Mesodermal cell (in vitro differentiated cells): ENCODE measurements around the gene CCL21. TPM values are rescaled to one million over a fixed set of nuclear protein-coding genes. Genes with fewer than 3 reads are reported as not detected.
"Not testable (repeated sequence)": the region's sequence is repeated elsewhere in the genome, so short reads cannot be mapped to it uniquely, and the experiment has no call there.

Source experiments
- H3K27ac ChIP-seq: 2 replicates; pipeline ENCODE4 v1.7.0; 2013; ENCODE audit warnings: mild to moderate bottlenecking, low read depth, low read length, moderate library complexity; ENCODE audit not compliant: severe bottlenecking
- H3K36me3 ChIP-seq: 2 replicates; pipeline ENCODE4 v1.7.1; 2013; ENCODE audit warnings: mild to moderate bottlenecking, low read length, moderate library complexity; ENCODE audit not compliant: control insufficient read depth, insufficient read depth
- H3K4me1 ChIP-seq: one replicate; pipeline ENCODE4 v1.7.1; 2013; ENCODE audit warnings: mild to moderate bottlenecking, low read length; ENCODE audit not compliant: insufficient read depth, control insufficient read depth, poor library complexity, severe bottlenecking
- H3K4me3 ChIP-seq: 2 replicates; pipeline ENCODE4 v1.7.0; 2013; ENCODE audit warnings: low read length, control low read depth, mild to moderate bottlenecking; ENCODE audit not compliant: insufficient read depth, poor library complexity, severe bottlenecking; ENCODE audit errors: extremely low read depth
- H3K9me3 ChIP-seq: 2 replicates; pipeline ENCODE4 v1.7.1; 2013; ENCODE audit warnings: mild to moderate bottlenecking, low read length, moderate library complexity; ENCODE audit not compliant: control insufficient read depth
- WGBS, 2 experiments: methylation state at CpG; one replicate each; pipeline ENCODE4 v1.1.5; 2013; ENCODE audit warnings: missing lambda C conversion rate in 2 of 2; ENCODE audit not compliant: insufficient coverage in 2 of 2; 5-methylcytosine and 5-hydroxymethylcytosine counted together
- polyA plus RNA-seq, 2 experiments: library from polyadenylated mRNA; stranded (reverse); fragments of 50-300 nt; gene quantifications; one replicate each; pipeline ENCODE4 v1.2.3, GENCODE V29; 2013

CCL21 gene, protein sequence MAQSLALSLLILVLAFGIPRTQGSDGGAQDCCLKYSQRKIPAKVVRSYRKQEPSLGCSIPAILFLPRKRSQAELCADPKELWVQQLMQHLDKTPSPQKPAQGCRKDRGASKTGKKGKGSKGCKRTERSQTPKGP
- not detected for polyA plus RNA-seq (2013, experiment 1 of 2)
- polyA plus RNA-seq (2013, experiment 2 of 2) = not detected

DNA sequence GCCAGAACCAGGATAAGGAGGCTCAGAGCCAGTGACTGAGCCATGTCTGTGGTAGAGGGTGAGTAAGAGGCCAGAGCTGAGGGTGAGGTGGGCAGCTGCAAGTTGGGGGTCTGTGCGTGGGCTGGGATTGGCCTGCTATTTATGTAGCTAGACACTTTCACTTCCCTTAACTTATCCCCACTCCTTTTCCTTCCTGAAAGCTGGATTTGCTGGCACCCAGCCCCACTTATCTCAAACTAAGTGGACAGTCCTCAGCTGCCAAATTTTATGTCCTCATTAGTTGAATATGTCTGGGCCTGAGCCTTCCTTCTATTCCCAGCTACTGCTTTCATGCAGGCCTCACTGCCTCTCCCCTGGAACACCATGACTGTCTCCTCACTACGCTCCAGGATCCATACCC, at the start of gene CCL21:
Gene CCL21, minus strand, starts transcription at position 114 of the 400 bp plus-strand sequence. Its CDS starts 70 bp downstream, at position 44.
- Histone ChIP-seq H3K9me3 (no peaks in the 10 kb centered on the region), H3K4me3 (no peak within 1 kb of the TSS), H3K4me1 (no peaks in the 10 kb centered on the region), H3K36me3 (no peaks in the 10 kb centered on the region), H3K27ac (no peak within 1 kb of the TSS)
- 100% methylated on average over 1 of the region's 2 CpGs; no CpG with 5 or more reads in 1 of the 2 experiments for WGBS, 2 experiments

DNA sequence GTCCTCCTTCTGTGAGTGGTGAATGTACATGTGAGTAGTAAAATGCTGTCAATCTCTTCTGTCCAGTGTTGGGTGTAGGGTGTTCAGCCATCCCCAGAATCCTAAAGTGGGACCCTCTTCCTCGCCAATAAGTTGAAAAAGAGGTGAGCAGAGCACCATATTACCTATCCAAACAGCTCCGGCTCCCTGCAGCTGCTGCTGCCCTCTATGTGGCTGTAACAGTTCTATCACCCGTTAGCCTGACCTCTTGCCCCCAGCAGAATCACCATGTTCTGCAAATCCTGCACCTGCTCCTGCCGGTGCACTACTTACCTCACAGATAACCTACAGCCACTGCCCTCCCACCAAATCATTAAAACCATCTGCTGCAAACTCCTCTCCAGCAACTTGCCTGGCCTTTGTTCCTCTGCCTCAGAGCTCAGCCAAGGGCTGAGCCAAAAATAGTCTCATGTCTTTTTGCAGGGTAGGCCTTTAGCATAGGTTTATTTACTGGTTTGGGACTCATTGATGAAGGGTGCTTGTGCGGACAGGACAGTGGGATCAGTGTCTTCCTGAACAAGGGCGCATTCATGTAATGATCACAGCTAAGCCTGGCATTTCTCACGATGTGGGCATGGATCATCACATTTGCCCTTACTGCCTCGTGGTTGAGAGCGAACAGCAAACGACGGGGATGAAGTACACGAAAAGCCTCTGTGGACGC, 49.6 kb upstream of the CCL21 start:
- no peak overlapping the region for H3K4me3 ChIP-seq
- WGBS, 2 experiments = 86 to 91% methylated on average over 13 of the region's 13 CpGs
- H3K27ac ChIP-seq = no peak overlapping the region
- no peaks in the 10 kb centered on the region for H3K9me3 ChIP-seq
- no peaks in the 10 kb centered on the region for H3K4me1 ChIP-seq
- no peaks in the 10 kb centered on the region for H3K36me3 ChIP-seq

DNA sequence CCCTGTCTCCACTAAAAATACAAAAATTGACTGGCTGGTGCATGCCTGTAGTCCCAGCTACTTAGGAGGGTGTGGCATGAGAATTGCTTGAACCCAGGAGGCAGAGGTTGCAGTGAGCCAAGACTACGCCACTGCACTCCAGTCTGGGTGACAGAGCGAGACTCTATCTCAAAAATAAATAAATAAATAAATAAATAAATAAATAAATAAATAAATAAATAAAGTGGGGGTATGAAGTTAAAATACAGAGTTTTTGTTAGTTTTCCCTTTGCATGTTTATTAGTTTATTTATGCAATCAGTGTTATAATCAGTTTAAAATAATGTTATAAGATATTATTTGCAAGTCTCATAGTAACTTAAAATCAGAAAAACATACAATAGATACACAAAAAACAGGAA, 40.4 kb upstream of the CCL21 start:
- H3K4me3 ChIP-seq, H3K27ac ChIP-seq, H3K9me3 ChIP-seq, H3K36me3 ChIP-seq, H3K4me1 ChIP-seq: not testable (repeated sequence)
- no CpG with 5 or more reads among the region's 2 CpGs for WGBS, 2 experiments

DNA sequence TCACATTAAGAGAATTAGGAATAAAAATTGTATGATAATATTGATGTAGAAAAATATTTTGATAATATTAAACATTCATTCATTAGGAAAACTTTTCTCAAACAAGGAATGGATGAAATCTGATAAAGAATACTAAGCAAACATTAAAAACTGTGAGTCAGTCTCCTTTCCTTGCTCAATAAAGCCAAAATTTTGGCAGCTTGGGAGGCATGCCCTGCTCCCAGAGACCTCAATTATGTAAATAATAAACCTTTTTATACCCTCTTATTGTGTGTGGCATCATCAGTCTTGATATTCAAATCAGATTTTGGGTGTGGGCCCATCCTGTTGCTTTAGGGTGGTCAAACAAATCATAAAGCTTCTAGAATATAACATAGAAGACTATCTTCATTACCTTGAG, 36.6 kb upstream of the CCL21 start:
- Histone ChIP-seq H3K27ac (no peak overlapping the region), H3K4me1 (no peaks in the 10 kb centered on the region), H3K4me3 (no peak overlapping the region), H3K9me3 (no peaks in the 10 kb centered on the region), H3K36me3 (no peaks in the 10 kb centered on the region)

DNA sequence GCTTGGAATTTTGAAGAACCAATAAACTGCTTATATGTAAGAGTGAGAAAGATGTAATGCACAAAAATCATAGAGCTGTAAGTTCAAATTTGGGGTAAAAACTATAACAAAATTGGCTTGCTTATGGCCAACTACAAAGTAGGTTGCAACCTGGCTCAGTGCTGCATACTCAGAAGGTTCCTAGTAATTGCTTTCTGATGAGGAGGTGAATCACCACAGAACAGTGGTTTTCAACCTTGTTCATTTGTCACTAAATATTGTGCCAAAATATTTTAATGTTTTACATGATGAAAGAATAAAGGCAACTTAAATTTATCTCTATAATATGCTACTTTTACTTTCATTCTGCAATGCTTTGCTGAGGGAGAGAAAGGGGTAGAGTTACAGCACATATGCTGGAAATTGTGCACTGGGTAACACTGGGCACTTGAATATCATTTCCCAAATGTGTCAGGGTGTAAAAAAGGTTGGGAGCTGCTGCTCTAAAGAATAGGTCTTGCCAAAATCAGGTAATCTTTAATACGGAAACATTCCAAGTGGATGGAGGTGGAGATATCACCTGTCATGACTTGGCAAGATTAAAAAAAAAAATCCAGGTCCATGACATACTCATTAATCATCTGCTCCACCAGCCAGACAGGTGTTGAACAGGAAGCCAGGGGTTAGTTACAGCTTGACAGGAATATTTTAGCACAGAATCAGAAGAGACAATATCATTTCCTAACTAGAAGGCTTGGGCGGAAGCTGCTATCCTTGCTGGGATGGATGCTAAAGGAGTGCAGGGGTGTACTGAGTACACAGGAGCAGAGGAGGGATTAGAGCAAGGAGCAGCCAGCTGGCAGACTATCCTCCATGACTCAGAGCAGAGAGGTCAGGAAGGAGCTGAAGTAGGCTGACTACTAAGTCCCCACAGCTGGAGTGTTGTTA, 34.6 kb upstream of the CCL21 start:
- 100% methylated on average over 1 of the region's 2 CpGs for WGBS, 2 experiments
- Histone ChIP-seq H3K4me1 (no peaks in the 10 kb centered on the region), H3K36me3 (no peaks in the 10 kb centered on the region), H3K4me3 (no peak overlapping the region), H3K9me3 (no peaks in the 10 kb centered on the region), H3K27ac (no peak overlapping the region)

DNA sequence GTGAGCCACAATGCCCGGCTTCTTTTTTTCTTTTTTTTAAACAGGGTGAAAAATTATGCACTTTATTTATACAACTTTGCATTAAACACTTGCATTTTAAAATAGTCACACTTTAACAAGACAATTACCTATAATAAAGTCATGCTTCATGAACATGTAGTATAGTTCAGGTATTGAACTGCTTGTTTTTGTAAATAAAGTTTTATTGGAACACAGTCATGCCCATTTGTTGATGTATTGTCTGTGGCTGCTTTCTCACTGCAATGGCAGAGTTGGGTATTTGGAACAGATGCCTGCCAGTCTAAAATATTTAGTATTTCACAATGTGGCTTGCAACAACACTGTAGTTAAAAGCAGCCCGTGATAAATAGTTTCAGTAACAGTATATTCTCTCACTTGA, 32.8 kb upstream of the CCL21 start:
- no CpG with 5 or more reads among the region's 2 CpGs for WGBS, 2 experiments
- no peaks in the 10 kb centered on the region for H3K36me3 ChIP-seq
- no peaks in the 10 kb centered on the region for H3K9me3 ChIP-seq
- no peak overlapping the region for H3K4me3 ChIP-seq
- no peak overlapping the region for H3K27ac ChIP-seq
- H3K4me1 ChIP-seq = no peaks in the 10 kb centered on the region

DNA sequence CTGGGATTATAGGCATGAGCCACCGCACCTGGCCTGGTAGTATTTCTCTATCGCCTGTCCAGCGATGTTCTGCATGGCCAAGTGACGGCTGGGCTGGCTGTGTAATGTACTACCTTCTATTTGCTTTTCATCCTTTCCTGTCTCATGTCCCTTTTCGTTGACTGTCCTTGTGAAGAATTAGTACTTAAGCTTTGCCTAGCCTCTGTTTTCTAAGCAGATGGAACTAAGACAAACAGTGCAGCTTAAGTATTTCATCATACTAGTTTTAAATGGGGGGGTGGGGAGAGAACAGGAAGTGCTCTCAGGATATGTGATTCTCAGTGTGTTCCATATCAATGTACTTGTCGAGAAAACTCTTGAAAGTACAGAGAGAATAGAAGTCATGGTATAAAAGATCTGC, 31.7 kb upstream of the CCL21 start:
- Histone ChIP-seq H3K4me3 (no peak overlapping the region), H3K4me1 (no peaks in the 10 kb centered on the region), H3K27ac (no peak overlapping the region), H3K36me3 (no peaks in the 10 kb centered on the region), H3K9me3 (no peaks in the 10 kb centered on the region)
- 93 to 97% methylated on average over 4 to 5 of the region's 6 CpGs for WGBS, 2 experiments

DNA sequence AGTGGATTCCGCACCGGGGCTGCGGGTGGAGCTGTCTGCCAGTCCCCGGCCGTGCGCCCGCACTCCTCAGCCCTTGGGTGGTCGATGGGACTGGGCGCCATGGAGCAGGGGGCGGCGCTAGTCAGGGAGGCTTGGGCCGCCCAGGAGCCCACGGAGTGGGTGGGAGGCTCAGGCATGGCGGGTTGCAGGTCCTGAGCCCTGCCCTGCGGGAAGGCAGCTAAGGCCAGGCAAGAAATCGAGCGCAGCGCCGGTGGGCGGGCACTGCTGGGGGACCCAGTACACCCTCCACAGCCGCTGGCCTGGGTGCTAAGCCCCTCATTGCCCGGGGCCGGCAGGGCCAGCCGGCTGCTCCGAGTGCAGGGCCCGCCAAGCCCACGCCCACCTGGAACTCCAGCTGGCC, 30.2 kb upstream of the CCL21 start:
- not testable (repeated sequence) for H3K4me3 ChIP-seq, H3K9me3 ChIP-seq, H3K36me3 ChIP-seq, H3K4me1 ChIP-seq, H3K27ac ChIP-seq
- 96 to 98% methylated on average over 18 to 19 of the region's 27 CpGs for WGBS, 2 experiments

DNA sequence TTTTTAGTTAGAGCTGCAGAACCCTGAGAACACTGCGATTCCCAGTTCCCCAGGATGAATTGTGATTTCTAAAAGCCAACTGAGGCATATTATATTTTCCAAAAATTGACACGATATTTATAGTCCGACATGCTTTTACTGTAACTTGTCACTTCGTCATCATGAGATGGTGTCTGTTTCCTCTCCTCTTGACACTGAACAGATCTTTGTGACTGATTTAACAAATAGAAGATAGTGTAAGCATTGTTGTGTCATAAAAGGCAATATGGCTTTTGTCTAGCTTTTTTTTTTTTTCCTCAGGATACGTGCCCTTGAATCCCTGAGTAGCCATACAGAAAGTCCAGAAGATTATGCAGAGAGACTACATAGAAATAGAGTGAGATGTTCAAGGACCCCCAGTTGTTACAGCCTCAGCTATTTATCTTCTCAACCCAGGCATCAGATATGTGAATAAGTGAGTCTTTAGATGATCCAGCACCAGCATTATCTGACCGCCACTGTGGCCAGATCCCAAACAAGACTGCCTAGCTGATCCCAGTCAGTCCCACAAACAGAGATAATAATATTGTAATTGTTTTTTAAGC, 27.8 kb upstream of the CCL21 start:
- no peaks in the 10 kb centered on the region for H3K9me3 ChIP-seq
- H3K27ac ChIP-seq = no peak overlapping the region
- H3K4me1 ChIP-seq = no peaks in the 10 kb centered on the region
- H3K4me3 ChIP-seq = no peak overlapping the region
- WGBS, 2 experiments = 73 to 88% methylated on average over 2 to 4 of the region's 6 CpGs
- H3K36me3 ChIP-seq = no peaks in the 10 kb centered on the region

DNA sequence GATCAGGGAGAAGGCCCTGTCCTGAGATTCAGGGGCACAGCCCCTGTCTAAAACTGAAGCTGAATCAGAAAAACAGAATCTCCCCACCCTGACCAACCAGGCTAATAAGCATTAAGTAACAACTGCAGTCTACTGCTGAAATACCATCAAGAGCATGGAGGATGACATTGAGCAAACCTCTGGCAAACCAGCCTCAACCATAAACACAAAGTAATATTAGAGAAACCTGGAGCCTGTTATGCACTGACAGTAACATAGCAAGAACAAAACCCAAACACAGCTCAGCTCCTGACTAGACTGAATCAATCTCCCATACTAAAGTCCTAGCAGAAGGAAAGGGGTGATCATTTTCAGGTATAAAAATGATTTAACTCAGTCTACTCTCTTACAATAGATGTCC, 24.8 kb upstream of the CCL21 start:
- Histone ChIP-seq H3K4me1 (no peaks in the 10 kb centered on the region), H3K9me3 (no peaks in the 10 kb centered on the region), H3K36me3 (no peaks in the 10 kb centered on the region), H3K4me3 (no peak overlapping the region), H3K27ac (no peak overlapping the region)
